Right ventricle myocardium inferior (tissue), 1 donor: ENCODE measurements around the gene LCTL. TPM values are rescaled to one million over a fixed set of nuclear protein-coding genes. Genes with fewer than 3 reads are reported as not detected.
A peak's percentile ranks its signal among the peaks of the same experiment; 100 is the strongest.

Source experiments
- ATAC-seq: fragments of 200-7000 bp; cut with Tn5 transposase; one replicate; pipeline ENCODE4 v1.9.1; 2020; ENCODE audit warnings: mild to moderate bottlenecking, moderate library complexity
- DNase-seq: peaks from one replicate; pipeline ENCODE4 v3.0.0; 2021; ENCODE audit errors: missing footprints
- intact Hi-C: fragments of 100-400 bp; cut with DNase I; formaldehyde crosslinking; loops from one replicate; pipeline ENCODE4 v1.11.0; 2022
- total RNA-seq: library from RNA; stranded (reverse); fragmentation: NEBNext Ultra II Directional; extraction: Animal tissue kit (Norgen Biotek cat#: 25700); gene quantifications from one replicate; pipeline ENCODE4 v1.2.1, GENCODE V29; 2021
- donor health status: DM: no; HTN: yes; CAD: no; lungs with severe emphysema.

The LCTL gene
- total RNA-seq, 1 donor from 2014 or later, result not detected

- intact Hi-C loops, result no loop called here
- no peak for ATAC-seq
These were observed 4.5 kb upstream of the LCTL start for GRCh38 chr15:66570327-66570726.

GRCh38 chr15:66569461-66570137, 3.8 kb upstream of the LCTL start:
- DNase-seq (no peak), ATAC-seq (no peak)
- intact Hi-C loops, result no loop called here

More at GRCh38 chr15:66570327-66570726, 4.5 kb upstream of the LCTL start:
- no peak for DNase-seq

- intact Hi-C loops, result no loop called here
- DNase-seq, result no peak
- ATAC-seq, result no peak
These were observed 2.1 kb upstream of the LCTL start for GRCh38 chr15:66567897-66568296.

- peak; percentile 82 for DNase-seq
- intact Hi-C loops, result no loop called here
- ATAC-seq, result no peak
These were observed 1.2 kb upstream of the LCTL start for GRCh38 chr15:66566963-66567531.

- DNase-seq (no peak), ATAC-seq (no peak)
- intact Hi-C loops, result no loop called here
These were observed 607 bp downstream of the LCTL start for GRCh38 chr15:66565141-66565641.

- intact Hi-C loops, result no loop called here
- no peak for ATAC-seq
- DNase-seq, result no peak
These were observed 1.4 kb downstream of the LCTL start for GRCh38 chr15:66564136-66565041.

GRCh38 chr15:66563566-66564110, 2.2 kb downstream of the LCTL start:
- ATAC-seq (no peak), DNase-seq (no peak)

GRCh38 chr15:66563126-66563525, 2.7 kb downstream of the LCTL start:
- intact Hi-C loops, result no loop called here
- ATAC-seq, result no peak
- no peak for DNase-seq

More at GRCh38 chr15:66563566-66564110, 2.2 kb downstream of the LCTL start:
- intact Hi-C loops, result no loop called here

GRCh38 chr15:66560856-66561525, 4.8 kb downstream of the LCTL start:
- intact Hi-C loops, result no loop called here
- ATAC-seq, result no peak
- no peak for DNase-seq

- DNase-seq (no peak), ATAC-seq (no peak)
- intact Hi-C loops, result no loop called here
These were observed 7.5 kb downstream of the LCTL start for GRCh38 chr15:66558271-66558670.

- intact Hi-C loops, result no loop called here
- ATAC-seq (no peak), DNase-seq (no peak)
These were observed 10.1 kb downstream of the LCTL start for GRCh38 chr15:66555685-66556084.

- DNase-seq (no peak), ATAC-seq (no peak)
- intact Hi-C loops, result no loop called here
These were observed 20.5 kb downstream of the LCTL start for GRCh38 chr15:66545255-66545654.

GRCh38 chr15:66542896-66543295, 22.9 kb downstream of the LCTL start:
- DNase-seq (no peak), ATAC-seq (no peak)
- intact Hi-C loops, result no loop called here

- ATAC-seq, result no peak
- no peak for DNase-seq
- intact Hi-C loops, result no loop called here
These were observed 30.7 kb downstream of the LCTL start for GRCh38 chr15:66535056-66535455.

- ATAC-seq, result no peak
- DNase-seq, result no peak
- intact Hi-C loops, result no loop called here
These were observed 41.0 kb downstream of the LCTL start for GRCh38 chr15:66524838-66525237.

- intact Hi-C loops, result no loop called here
- DNase-seq (no peak), ATAC-seq (no peak)
These were observed 41.9 kb downstream of the LCTL start for GRCh38 chr15:66523926-66524325.

GRCh38 chr15:66515901-66516322, 49.9 kb downstream of the LCTL start:
- DNase-seq (no peak), ATAC-seq (no peak)
- intact Hi-C loops, result no loop called here

- intact Hi-C loops, result no loop called here
- no peak for ATAC-seq
- no peak for DNase-seq
These were observed 51.2 kb downstream of the LCTL start for GRCh38 chr15:66514586-66514985.
